B cell (primary cell): ENCODE data around the gene NEXMIF. TPM values are rescaled to one million over a fixed set of nuclear protein-coding genes. Genes with fewer than 3 reads are reported as not detected.

Experiments
- ATAC-seq: fragments of 200-7000 bp; cut with Tn5 transposase; one replicate; pipeline ENCODE4 v1.10.0; 2021; ENCODE audit warnings: low read depth, mild to moderate bottlenecking, moderate number of reproducible peaks, moderate library complexity
- CTCF ChIA-PET: fragments of 350-600 bp; sonication (Branson Sonifier 250); formaldehyde crosslinking; loops from one replicate; lab custom pipeline; 2021; ENCODE audit warnings: antibody characterized with exemption, inconsistent platforms; lab: Charles Lee
- POLR2A ChIA-PET: fragments of 350-600 bp; sonication (Branson Sonifier 250); formaldehyde crosslinking; loops from one replicate; lab custom pipeline; 2021; ENCODE audit warnings: antibody characterized with exemption; lab: Charles Lee
- DNase-seq: peaks from one replicate; pipeline ENCODE4 v3.0.0; 2013
- H2AFZ ChIP-seq: 2 replicates; pipeline ENCODE4 v1.6.1; 2012; ENCODE audit warnings: mild to moderate bottlenecking, low read depth, low read length; ENCODE audit not compliant: insufficient read depth, poor library complexity, severe bottlenecking
- H3K27ac ChIP-seq, 2 donors: 1 replicate in 1 of 2; 2 replicates in 1 of 2; pipeline ENCODE4 v1.5.1; 2012 to 2013; ENCODE audit warnings: low read length in 2 of 2, mild to moderate bottlenecking in 2 of 2, moderate library complexity in 1 of 2
- H3K27me3 ChIP-seq, 4 experiments: fragments of 200-600 bp in 1 of 4; sonication (generic) in 1 of 4; replicated peaks in 1 of 4; 1 replicate in 2 of 4; 2 replicates in 2 of 4; pipeline versions ENCODE4 v1.6.1 to v1.7.0; 2013 to 2016; ENCODE audit warnings: low read length in 3 of 4, mild to moderate bottlenecking in 2 of 4, mixed read lengths in 1 of 4, moderate library complexity in 1 of 4; ENCODE audit not compliant: insufficient read depth in 4 of 4, control insufficient read depth in 3 of 4; ENCODE audit errors: control extremely low read depth in 1 of 4
- H3K36me3 ChIP-seq, 2 experiments: replicated peaks in 1 of 2; 1 replicate in 1 of 2; 2 replicates in 1 of 2; pipeline versions ENCODE4 v1.6.1 to v1.7.1; 2013; ENCODE audit warnings: low read length in 1 of 2; ENCODE audit not compliant: insufficient read depth in 2 of 2, control insufficient read depth in 1 of 2; ENCODE audit errors: control extremely low read depth in 1 of 2, extremely low read depth in 1 of 2
- H3K4me1 ChIP-seq, 2 donors: fragments of 200-600 bp in 1 of 2; sonication (generic) in 1 of 2; 1 replicate in 1 of 2; 2 replicates in 1 of 2; pipeline versions ENCODE4 v1.5.1 to v1.6.1; 2013 to 2017; ENCODE audit warnings: low read length in 2 of 2; ENCODE audit not compliant: control insufficient read depth in 2 of 2, insufficient read depth in 2 of 2
- H3K4me2 ChIP-seq: replicated peaks from 2 replicates; pipeline ENCODE3; 2012; ENCODE audit warnings: mild to moderate bottlenecking, low read depth, low read length; ENCODE audit not compliant: poor library complexity, severe bottlenecking
- H3K4me3 ChIP-seq, 5 experiments: fragments of 200-600 bp in 1 of 5; sonication (generic) in 1 of 5; 1 replicate in 3 of 5; 2 replicates in 2 of 5; pipeline versions ENCODE4 v1.5.1 to v1.7.0; 2011 to 2016; ENCODE audit warnings: low read length in 4 of 5, mild to moderate bottlenecking in 4 of 5, low read depth in 2 of 5, control low read depth in 1 of 5, moderate library complexity in 1 of 5; ENCODE audit not compliant: insufficient read depth in 1 of 5; ENCODE audit errors: control extremely low read depth in 1 of 5, extremely low read depth in 1 of 5
- H3K79me2 ChIP-seq: fragments of 200-600 bp; sonication (generic); one replicate; pipeline ENCODE4 v1.6.0; 2016; ENCODE audit warnings: low read length; ENCODE audit not compliant: control insufficient read depth, insufficient read depth
- H3K9ac ChIP-seq: fragments of 200-600 bp; sonication (generic); 2 replicates; pipeline ENCODE4 v1.6.1; 2017; ENCODE audit warnings: mild to moderate bottlenecking, low read length, moderate library complexity
- H3K9me3 ChIP-seq, 3 donors: one replicate each; pipeline versions ENCODE4 v1.6.1 to v1.7.1; 2013; ENCODE audit warnings: low read length in 2 of 3; ENCODE audit not compliant: control insufficient read depth in 2 of 3, insufficient read depth in 1 of 3; ENCODE audit errors: control extremely low read depth in 1 of 3
- H4K20me1 ChIP-seq: 2 replicates; pipeline ENCODE4 v1.6.0; 2012; ENCODE audit warnings: mild to moderate bottlenecking, low read length; ENCODE audit not compliant: insufficient read depth, control insufficient read depth, poor library complexity, severe bottlenecking
- H3K27ac Mint-ChIP-seq: one replicate; pipeline ENCODE4 v1.8.0; 2021; ENCODE audit warnings: mixed read lengths
- H3K27me3 Mint-ChIP-seq: one replicate; pipeline ENCODE4 v1.8.0; 2021; ENCODE audit warnings: mixed read lengths
- H3K4me1 Mint-ChIP-seq: one replicate; pipeline ENCODE4 v1.8.0; 2021; ENCODE audit warnings: mixed read lengths
- H3K4me3 Mint-ChIP-seq: one replicate; pipeline ENCODE4 v1.8.0; 2021; ENCODE audit warnings: mixed read lengths
- H3K9me3 Mint-ChIP-seq: one replicate; pipeline ENCODE4 v1.8.0; 2022; ENCODE audit warnings: mixed read lengths; ENCODE audit not compliant: insufficient read depth
- CTCF ChIP-seq: fragments of 200-600 bp; IDR thresholded peaks from one replicate; pipeline ENCODE4 v1.8.0; 2022; ENCODE audit warnings: antibody characterized with exemption, mild to moderate bottlenecking
- EZH2 ChIP-seq: IDR thresholded peaks from 2 replicates; pipeline ENCODE4 v1.6.1; 2012; ENCODE audit warnings: borderline replicate concordance, low read depth, mild to moderate bottlenecking, moderate library complexity, low read length; ENCODE audit not compliant: insufficient read depth, poor library complexity, severe bottlenecking
- WGBS: methylation state at CpG from one replicate; pipeline ENCODE4 v1.1.5; 2013; ENCODE audit warnings: missing lambda C conversion rate; ENCODE audit not compliant: insufficient coverage; 5-methylcytosine and 5-hydroxymethylcytosine counted together
- intact Hi-C: fragments of 100-400 bp; cut with micrococcal nuclease; formaldehyde crosslinking; loops from one replicate; pipeline ENCODE4 v1.10.0; 2022
- polyA plus RNA-seq: library from polyadenylated mRNA; depleted of rRNA; stranded (reverse); fragments of >200 nt; gene quantifications from 2 replicates; pipeline ENCODE4 v1.2.3, GENCODE V29; 2012
- total RNA-seq, 2 donors: library from RNA; stranded (reverse); fragments of 120-200 nt in 1 of 2; gene quantifications; 1 replicate in 1 of 2; 2 replicates in 1 of 2; pipeline versions ENCODE4 v1.2.3 to v1.2.4, GENCODE V29; 2013 to 2022

Gene NEXMIF
- total and polyA plus RNA-seq, 2 donors (not counting 1 experiment from before 2014, with no cell fraction given): 0.18 to 2.5 TPM

- H3K27ac Mint-ChIP-seq: no peak overlapping the region
- H3K4me3 Mint-ChIP-seq: no peak overlapping the region
- Histone ChIP-seq H3K9ac (no peak overlapping the region), H3K79me2 (no peaks in the 10 kb centered on the region), H3K27ac (no peak overlapping the region), H4K20me1 (no peaks in the 10 kb centered on the region), H3K36me3 (no peaks in the 10 kb centered on the region), H3K4me2 (no peak overlapping the region), H3K27me3 (no peaks in the 10 kb centered on the region), H3K9me3 (no peaks in the 10 kb centered on the region), H2AFZ (no peak overlapping the region), H3K4me1 (no peaks in the 10 kb centered on the region), H3K4me3 (no peak overlapping the region)
- intact Hi-C loops: no loop called here
- no peak for ATAC-seq
- H3K4me1 Mint-ChIP-seq: no peaks in the 10 kb centered on the region
- CTCF ChIA-PET: no interaction called here
- no peaks in the 10 kb centered on the region for H3K27me3 Mint-ChIP-seq
- no peak for TF ChIP-seq EZH2
- TF ChIP-seq CTCF: no peak
- no peaks in the 10 kb centered on the region for H3K9me3 Mint-ChIP-seq
- no peak for DNase-seq
- POLR2A ChIA-PET: no interaction called here
Measured at GRCh38 chrX:74814681-74815080, 110.6 kb downstream of the NEXMIF start.

GRCh38 chrX:74804574-74804973 lies 120.7 kb downstream of the NEXMIF start:
- ATAC-seq: no peak

More at GRCh38 chrX:74804574-74804973, 120.7 kb downstream of the NEXMIF start:
- no peak overlapping the region for H3K4me2 ChIP-seq
- no peak overlapping the region for H3K27ac Mint-ChIP-seq
- H3K9me3 ChIP-seq: no peaks in the 10 kb centered on the region
- H3K4me3 ChIP-seq: no peak overlapping the region
- H3K4me3 Mint-ChIP-seq: no peak overlapping the region
- H3K79me2 ChIP-seq: no peaks in the 10 kb centered on the region
- H3K9ac ChIP-seq: no peak overlapping the region
- no CpG with 5 or more reads among the region's 5 CpGs for WGBS
- TF ChIP-seq EZH2 (no peak), CTCF (no peak)
- intact Hi-C loops: no loop called here
- ChIA-PET POLR2A (no interaction called here), CTCF (no interaction called here)
- DNase-seq: no peak
- H3K27me3 Mint-ChIP-seq: no peaks in the 10 kb centered on the region
- H2AFZ ChIP-seq: no peak overlapping the region
- H3K9me3 Mint-ChIP-seq: no peaks in the 10 kb centered on the region
- H4K20me1 ChIP-seq: no peaks in the 10 kb centered on the region
- no peaks in the 10 kb centered on the region for H3K4me1 ChIP-seq
- H3K27ac ChIP-seq: no peak overlapping the region
- no peaks in the 10 kb centered on the region for H3K36me3 ChIP-seq
- no peaks in the 10 kb centered on the region for H3K27me3 ChIP-seq
- peaks cover 2% of the 10 kb centered on the region for H3K4me1 Mint-ChIP-seq
